Gastroesophageal sphincter (tissue), 4 donors: ENCODE measurements around the gene AHSA1. TPM values are rescaled to one million over a fixed set of nuclear protein-coding genes. Genes with fewer than 3 reads are reported as not detected.

Experiments used
- ATAC-seq: fragments of 150-250 bp; one replicate; pipeline ENCODE4 v1.9.1; 2016; ENCODE audit warnings: mild to moderate bottlenecking, moderate library complexity
- H3K27ac ChIP-seq, 4 donors: fragments of 200-600 bp; sonication (generic) in 3 of 4; 1 replicate in 3 of 4; 2 replicates in 1 of 4; pipeline ENCODE4 v1.5.1; 2016 to 2019
- H3K27me3 ChIP-seq: fragments of 200-600 bp; sonication (generic); one replicate; pipeline ENCODE4 v1.5.1; 2019
- H3K36me3 ChIP-seq, 2 donors: fragments of 200-600 bp; sonication (generic); one replicate each; pipeline ENCODE4 v1.5.1; 2019; ENCODE audit warnings: control low read depth in 1 of 2
- H3K4me1 ChIP-seq, 3 donors: fragments of 200-600 bp; sonication (generic); 1 replicate in 2 of 3; 2 replicates in 1 of 3; pipeline ENCODE4 v1.5.1; 2016 to 2019; ENCODE audit warnings: control low read depth in 2 of 3
- H3K4me3 ChIP-seq, 2 donors: fragments of 200-600 bp; sonication (generic); one replicate each; pipeline ENCODE4 v1.5.1; 2019; ENCODE audit warnings: mild to moderate bottlenecking in 1 of 2, moderate library complexity in 1 of 2
- H3K9me3 ChIP-seq, 3 donors: fragments of 200-600 bp; sonication (generic); one replicate each; pipeline ENCODE4 v1.5.1; 2017 to 2019; ENCODE audit warnings: control low read depth in 2 of 3
- CTCF ChIP-seq, 4 experiments: fragments of 200-600 bp in 2 of 4; fragments of 450-650 bp in 2 of 4; sonication (generic) in 1 of 4; IDR thresholded peaks; one replicate each; pipeline ENCODE4 v1.5.1; 2017 to 2019; ENCODE audit warnings: antibody characterized with exemption in 4 of 4, mild to moderate bottlenecking in 2 of 4, moderate library complexity in 2 of 4
- EP300 ChIP-seq: sonication (generic); formaldehyde crosslinking; IDR thresholded peaks from one replicate; pipeline ENCODE4 v1.6.1; 2017; ENCODE audit warnings: antibody characterized with exemption, mild to moderate bottlenecking
- POLR2A ChIP-seq, 2 donors: fragments of 450-650 bp; IDR thresholded peaks; one replicate each; pipeline ENCODE4 v1.6.1; 2017; ENCODE audit warnings: antibody characterized with exemption in 2 of 2, mild to moderate bottlenecking in 2 of 2, moderate library complexity in 1 of 2
- POLR2AphosphoS5 ChIP-seq: sonication (generic); formaldehyde crosslinking; IDR thresholded peaks from one replicate; pipeline ENCODE4 v1.6.1; 2017; ENCODE audit warnings: antibody characterized with exemption
- WGBS, 2 donors: methylation state at CpG; one replicate each; pipeline ENCODE4 v1.1.5; 2018; ENCODE audit warnings: low coverage in 1 of 2; 5-methylcytosine and 5-hydroxymethylcytosine counted together
- total RNA-seq, 4 donors: library from RNA; depleted of rRNA; stranded (reverse); fragments of >200 nt; gene quantifications; one replicate each; pipeline ENCODE4 v1.1.0, GENCODE V29; 2016

AHSA1 gene
- total RNA-seq, 4 donors from 2014 or later, result 115 to 166 (median 129) TPM

- Histone ChIP-seq H3K4me3 (no peak overlapping the region), H3K27me3 (no peaks in the 10 kb centered on the region), H3K36me3 (peaks cover 0 to 55% of the 10 kb centered on the region in 2 donors), H3K4me1 (no peaks in the 10 kb centered on the region), H3K9me3 (peaks cover 0 to 32% (median 0%) of the 10 kb centered on the region in 3 donors), H3K27ac (no peak overlapping the region)
- no peak for ATAC-seq
- TF ChIP-seq POLR2AphosphoS5 (no peak), CTCF (IDR thresholded peaks at IDR 0.05) (no peak), EP300 (no peak), POLR2A (IDR thresholded peaks at IDR 0.05) (no peak)
- WGBS, 2 donors, result 40 to 88% methylated on average over 1 to 2 of the region's 2 CpGs
Observed at GRCh38 chr14:77421201-77421600, 36.7 kb upstream of the AHSA1 start.

- ATAC-seq, result no peak
- WGBS, 2 donors, result 89 to 100% methylated on average over 1 of the region's 1 CpG
- no peak for TF ChIP-seq EP300
- TF ChIP-seq POLR2AphosphoS5, result no peak
- TF ChIP-seq CTCF (IDR thresholded peaks at IDR 0.05), result no peak
- no peak for TF ChIP-seq POLR2A (IDR thresholded peaks at IDR 0.05)
- Histone ChIP-seq H3K4me1 (no peaks in the 10 kb centered on the region), H3K4me3 (no peak within 1 kb of the TSS), H3K9me3 (peaks cover 0 to 26% (median 0%) of the 10 kb centered on the region in 3 donors), H3K36me3 (peaks cover 2 to 77% of the 10 kb centered on the region in 2 donors), H3K27ac (no peak within 1 kb of the TSS), H3K27me3 (no peaks in the 10 kb centered on the region)
Observed at GRCh38 chr14:77423423-77423822, 34.5 kb upstream of the AHSA1 start, which contains the start of gene NOXRED1. Gene NOXRED1, minus strand, starts transcription at chr14:77423523. Its CDS starts 634 bp downstream, at chr14:77422889.

- no peak for ATAC-seq
- no peaks in the 10 kb centered on the region for H3K4me1 ChIP-seq
- WGBS, 2 donors, result 80% methylated on average over 3 of the region's 3 CpGs; no CpG with 5 or more reads in 1 of the 2 donors
- H3K36me3 ChIP-seq, result peaks cover 4 to 92% of the 10 kb centered on the region in 2 donors
- no peak overlapping the region for H3K27ac ChIP-seq
- no peaks in the 10 kb centered on the region for H3K27me3 ChIP-seq
- H3K4me3 ChIP-seq, result no peak overlapping the region
- H3K9me3 ChIP-seq, result peaks cover 0 to 12% (median 0%) of the 10 kb centered on the region in 3 donors
- TF ChIP-seq CTCF (IDR thresholded peaks at IDR 0.05), result no peak
- no peak for TF ChIP-seq EP300
- TF ChIP-seq POLR2AphosphoS5, result no peak
- no peak for TF ChIP-seq POLR2A (IDR thresholded peaks at IDR 0.05)
Observed at GRCh38 chr14:77424862-77425261, 33.0 kb upstream of the AHSA1 start.

- Histone ChIP-seq H3K4me3 (no peak overlapping the region), H3K9me3 (no peaks in the 10 kb centered on the region), H3K36me3 (peaks cover 4 to 100% of the 10 kb centered on the region in 2 donors), H3K27me3 (no peaks in the 10 kb centered on the region), H3K4me1 (no peaks in the 10 kb centered on the region), H3K27ac (no peak overlapping the region)
- ATAC-seq, result no peak
- WGBS, 2 donors, result 83% methylated on average over 2 to 3 of the region's 3 CpGs
- TF ChIP-seq POLR2A (IDR thresholded peaks at IDR 0.05), result no peak
- no peak for TF ChIP-seq EP300
- no peak for TF ChIP-seq CTCF (IDR thresholded peaks at IDR 0.05)
- no peak for TF ChIP-seq POLR2AphosphoS5
Observed at GRCh38 chr14:77426396-77426795, 31.5 kb upstream of the AHSA1 start.

- Histone ChIP-seq H3K27me3 (no peaks in the 10 kb centered on the region), H3K9me3 (no peaks in the 10 kb centered on the region), H3K36me3 (peaks cover 4 to 96% of the 10 kb centered on the region in 2 donors), H3K4me1 (no peaks in the 10 kb centered on the region), H3K27ac (no peak overlapping the region), H3K4me3 (no peak overlapping the region)
- TF ChIP-seq CTCF (IDR thresholded peaks at IDR 0.05) (no peak), EP300 (no peak), POLR2A (IDR thresholded peaks at IDR 0.05) (no peak), POLR2AphosphoS5 (no peak)
- ATAC-seq, result no peak
- 90 to 100% methylated on average over 3 of the region's 3 CpGs for WGBS, 2 donors
Observed at GRCh38 chr14:77436042-77436441, 21.9 kb upstream of the AHSA1 start.
